Right atrium auricular region (tissue), 2 donors: ENCODE data around the gene TMED4. TPM values are rescaled to one million over a fixed set of nuclear protein-coding genes. Genes with fewer than 3 reads are reported as not detected.

Experiments
- DNase-seq: peaks from one replicate; pipeline ENCODE4 v3.0.0-alpha.2; 2019; ENCODE audit warnings: low spot score
- H3K27ac ChIP-seq, 2 donors: fragments of 200-600 bp; sonication (generic); 1 replicate in 1 of 2; 2 replicates in 1 of 2; pipeline ENCODE4 v1.5.1; 2016 to 2019
- H3K27me3 ChIP-seq, 2 donors: fragments of 200-600 bp; sonication (generic); one replicate each; pipeline versions ENCODE4 v1.5.1 to v1.6.0; 2017 to 2019
- H3K36me3 ChIP-seq: fragments of 200-600 bp; sonication (generic); one replicate; pipeline ENCODE4 v1.5.1; 2016
- H3K4me1 ChIP-seq, 2 donors: fragments of 200-600 bp; sonication (generic); one replicate each; pipeline versions ENCODE4 v1.5.1 to v1.6.0; 2017 to 2019
- H3K4me3 ChIP-seq, 2 donors: fragments of 200-600 bp; sonication (generic); 1 replicate in 1 of 2; 2 replicates in 1 of 2; pipeline ENCODE4 v1.5.1; 2017 to 2019; ENCODE audit warnings: mild to moderate bottlenecking in 1 of 2, moderate library complexity in 1 of 2
- H3K9me3 ChIP-seq, 2 donors: fragments of 200-600 bp; sonication (generic); one replicate each; pipeline ENCODE4 v1.5.1; 2019
- CTCF ChIP-seq, 2 donors: fragments of 200-600 bp; sonication (generic); IDR thresholded peaks; one replicate each; pipeline ENCODE4 v1.5.1; 2019; ENCODE audit warnings: antibody characterized with exemption in 2 of 2
- total RNA-seq, 2 donors: library from RNA; depleted of rRNA; stranded (reverse); fragments of >200 nt; gene quantifications; one replicate each; pipeline ENCODE4 v1.1.0, GENCODE V29; 2016

TMED4 gene
- total RNA-seq: 100 to 1,000 TPM; 113 to 120 TPM

- Histone ChIP-seq H3K4me3 (peak within 1 kb of the TSS; percentile 79 to 96), H3K27ac (peak within 1 kb of the TSS; percentile 98), H3K36me3 (peaks cover 31% of the 10 kb centered on the region), H3K9me3 (no peaks in the 10 kb centered on the region), H3K27me3 (no peaks in the 10 kb centered on the region), H3K4me1 (peaks cover 0 to 26% of the 10 kb centered on the region in 2 donors)
- no peak for TF ChIP-seq CTCF (IDR thresholded peaks at IDR 0.05)
- DNase-seq: peak; percentile 99
Measured at GRCh38 chr7:44581879-44582603, at the start of gene TMED4. TMED4 (minus strand) TSS chr7:44582231; CDS start chr7:44582206, 25 bp downstream.

GRCh38 chr7:44631458-44632115, 49.6 kb upstream of the TMED4 start:
- Histone ChIP-seq H3K4me3 (no peak overlapping the region), H3K36me3 (peaks cover 6% of the 10 kb centered on the region), H3K9me3 (no peaks in the 10 kb centered on the region), H3K27ac (peak overlapping the region; percentile 88 to 90), H3K27me3 (no peaks in the 10 kb centered on the region), H3K4me1 (peaks cover 0 to 82% of the 10 kb centered on the region in 2 donors)
- no peak for DNase-seq
- no peak for TF ChIP-seq CTCF (IDR thresholded peaks at IDR 0.05)

GRCh38 chr7:44630792-44631457, 48.9 kb upstream of the TMED4 start:
- no peak overlapping the region for H3K4me3 ChIP-seq
- no peak for DNase-seq
- peaks cover 12% of the 10 kb centered on the region for H3K36me3 ChIP-seq
- no peaks in the 10 kb centered on the region for H3K27me3 ChIP-seq
- no peaks in the 10 kb centered on the region for H3K9me3 ChIP-seq
- no peak for TF ChIP-seq CTCF (IDR thresholded peaks at IDR 0.05)
- H3K4me1 ChIP-seq: peaks cover 0 to 81% of the 10 kb centered on the region in 2 donors
- H3K27ac ChIP-seq: peak overlapping the region; percentile 6 to 88

- Histone ChIP-seq H3K36me3 (peaks cover 21% of the 10 kb centered on the region), H3K4me1 (peaks cover 0 to 77% of the 10 kb centered on the region in 2 donors), H3K27me3 (no peaks in the 10 kb centered on the region), H3K9me3 (no peaks in the 10 kb centered on the region), H3K27ac (peak overlapping the region; percentile 6 to 39), H3K4me3 (no peak overlapping the region)
- TF ChIP-seq CTCF (IDR thresholded peaks at IDR 0.05): no peak
- DNase-seq: no peak
Measured at GRCh38 chr7:44629829-44630522, 47.9 kb upstream of the TMED4 start.

DNA sequence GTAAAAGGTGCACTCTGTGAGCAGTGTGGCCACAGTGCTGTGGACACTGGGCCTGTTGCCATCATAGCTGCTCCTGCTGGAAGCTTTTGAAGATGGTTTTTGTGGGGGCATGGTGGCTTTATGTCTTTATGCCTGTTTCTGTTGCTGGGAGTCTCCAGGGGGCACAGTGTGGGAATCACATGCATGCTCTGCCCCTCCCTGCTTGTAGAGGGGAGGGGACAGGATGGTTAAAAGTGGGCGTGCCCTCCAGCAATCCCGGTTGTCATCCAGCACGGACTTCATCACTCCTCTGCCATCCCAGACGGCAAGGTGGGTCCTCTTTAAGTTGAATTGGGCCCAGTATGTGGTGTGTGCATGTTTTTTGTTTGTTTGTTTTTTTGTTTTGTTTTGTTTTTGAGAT, 44.6 kb upstream of the TMED4 start:
- Histone ChIP-seq H3K36me3 (peaks cover 28% of the 10 kb centered on the region), H3K4me1 (peaks cover 0 to 72% of the 10 kb centered on the region in 2 donors), H3K27me3 (no peaks in the 10 kb centered on the region), H3K9me3 (no peaks in the 10 kb centered on the region), H3K27ac (peak overlapping the region in 1 of 2 donors; percentile 47), H3K4me3 (no peak overlapping the region)
- DNase-seq: no peak
- TF ChIP-seq CTCF (IDR thresholded peaks at IDR 0.05): no peak
